ENCODE data around the gene CRTAC1.

DNA sequence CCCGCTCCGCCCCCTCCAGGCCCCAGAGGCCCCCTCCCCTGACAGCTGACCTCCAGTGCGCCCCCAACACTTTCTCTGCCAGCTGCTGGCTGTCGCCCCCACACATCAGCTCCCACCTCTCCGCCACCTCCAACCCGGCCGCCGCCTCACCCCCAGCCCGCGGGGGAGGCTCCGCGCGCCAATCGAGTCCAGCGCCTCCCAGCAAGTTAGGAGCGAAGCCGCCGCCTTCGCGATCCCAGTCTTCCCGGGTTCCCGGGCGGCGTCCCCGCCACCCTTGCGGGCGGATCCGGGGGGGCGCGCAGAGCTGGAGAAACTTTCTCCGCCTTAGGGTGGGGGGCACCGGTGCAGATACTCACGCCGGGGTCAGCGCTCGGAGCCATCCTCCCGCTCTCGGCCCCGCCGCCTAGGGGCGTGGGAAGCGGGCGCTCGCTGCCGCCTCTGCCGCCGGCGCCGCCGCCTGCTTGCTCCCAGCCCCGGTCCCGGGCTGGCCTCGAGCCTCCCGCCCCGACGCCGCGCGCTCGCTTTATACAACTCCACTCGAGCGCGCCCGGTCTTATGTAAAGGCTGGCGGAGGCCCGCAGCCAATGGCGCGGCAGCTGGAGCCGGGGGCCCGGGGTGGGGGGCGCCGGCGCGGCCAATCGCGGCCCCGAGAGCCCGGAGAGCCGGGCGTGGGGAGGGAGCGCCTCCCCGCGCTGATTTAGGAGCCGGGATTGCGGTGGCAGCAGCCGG is at the start of gene CRTAC1:
- no peak for TF ChIP-seq EZH2 (IDR thresholded peaks at IDR 0.05; ENCODE audit: borderline replicate concordance, low read depth, low read length, poor library complexity, severe bottlenecking)
- TF ChIP-seq, protein P1, sequence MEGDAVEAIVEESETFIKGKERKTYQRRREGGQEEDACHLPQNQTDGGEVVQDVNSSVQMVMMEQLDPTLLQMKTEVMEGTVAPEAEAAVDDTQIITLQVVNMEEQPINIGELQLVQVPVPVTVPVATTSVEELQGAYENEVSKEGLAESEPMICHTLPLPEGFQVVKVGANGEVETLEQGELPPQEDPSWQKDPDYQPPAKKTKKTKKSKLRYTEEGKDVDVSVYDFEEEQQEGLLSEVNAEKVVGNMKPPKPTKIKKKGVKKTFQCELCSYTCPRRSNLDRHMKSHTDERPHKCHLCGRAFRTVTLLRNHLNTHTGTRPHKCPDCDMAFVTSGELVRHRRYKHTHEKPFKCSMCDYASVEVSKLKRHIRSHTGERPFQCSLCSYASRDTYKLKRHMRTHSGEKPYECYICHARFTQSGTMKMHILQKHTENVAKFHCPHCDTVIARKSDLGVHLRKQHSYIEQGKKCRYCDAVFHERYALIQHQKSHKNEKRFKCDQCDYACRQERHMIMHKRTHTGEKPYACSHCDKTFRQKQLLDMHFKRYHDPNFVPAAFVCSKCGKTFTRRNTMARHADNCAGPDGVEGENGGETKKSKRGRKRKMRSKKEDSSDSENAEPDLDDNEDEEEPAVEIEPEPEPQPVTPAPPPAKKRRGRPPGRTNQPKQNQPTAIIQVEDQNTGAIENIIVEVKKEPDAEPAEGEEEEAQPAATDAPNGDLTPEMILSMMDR (conservative IDR thresholded peaks at IDR 0.05; ENCODE audit: low read depth, low read length), result no peak
